Fibroblast of upper back skin (primary cell): ENCODE data around the gene TNFRSF21.
"Not testable (repeated sequence)": the region's sequence is repeated elsewhere in the genome, so short reads cannot be mapped to it uniquely, and the experiment has no call there.

Experiments used
- DNase-seq: peaks from one replicate; pipeline ENCODE4 v3.0.0-alpha.2; 2013

Gene TNFRSF21

DNA sequence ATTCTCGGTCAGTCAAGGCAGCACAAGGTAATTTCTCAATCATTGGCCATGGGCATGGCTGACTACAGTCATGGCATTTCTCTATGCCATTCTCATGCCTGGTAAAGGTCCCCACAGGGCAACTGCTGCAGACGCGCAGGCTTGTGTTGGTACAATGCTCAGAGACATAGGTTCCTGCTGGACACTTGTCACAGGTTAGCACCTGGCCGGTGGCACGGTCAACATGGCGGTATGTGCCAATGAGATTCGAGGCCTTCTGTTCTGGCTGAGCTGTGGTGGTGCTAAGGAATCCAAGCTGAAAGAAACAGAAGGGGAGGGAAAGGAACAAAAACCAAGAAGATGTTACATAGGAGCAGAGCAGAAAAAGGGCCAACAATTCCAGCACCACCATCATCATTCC is 23.4 kb downstream of the TNFRSF21 start:
- DNase-seq, result no peak

- no peak for DNase-seq
Measured at GRCh38 chr6:47283993-47284392, 25.7 kb downstream of the TNFRSF21 start.

- peak; percentile 35 for DNase-seq
Measured at GRCh38 chr6:47278545-47278944, 31.2 kb downstream of the TNFRSF21 start.

GRCh38 chr6:47277702-47278101 is 32.0 kb downstream of the TNFRSF21 start:
- no peak for DNase-seq

DNA sequence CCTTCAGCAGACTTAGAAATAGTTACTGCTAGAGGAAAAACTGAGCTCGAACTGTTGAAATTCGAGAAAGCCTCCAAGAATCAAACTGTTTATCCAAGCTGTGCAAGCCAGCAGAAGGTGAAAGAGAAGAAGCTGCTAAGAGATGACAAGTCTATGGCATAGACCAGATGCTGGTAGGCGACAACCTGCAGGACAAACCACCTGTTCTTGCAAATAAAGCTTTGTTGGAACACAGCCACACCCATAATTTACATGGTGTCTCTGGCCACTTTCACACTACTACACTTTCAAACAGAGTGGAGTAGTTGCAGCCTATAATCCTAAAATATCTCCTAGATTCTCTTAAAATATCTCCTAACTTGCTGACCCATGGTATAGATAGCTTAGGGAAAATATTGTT is 33.3 kb downstream of the TNFRSF21 start:
- no peak for DNase-seq

DNA sequence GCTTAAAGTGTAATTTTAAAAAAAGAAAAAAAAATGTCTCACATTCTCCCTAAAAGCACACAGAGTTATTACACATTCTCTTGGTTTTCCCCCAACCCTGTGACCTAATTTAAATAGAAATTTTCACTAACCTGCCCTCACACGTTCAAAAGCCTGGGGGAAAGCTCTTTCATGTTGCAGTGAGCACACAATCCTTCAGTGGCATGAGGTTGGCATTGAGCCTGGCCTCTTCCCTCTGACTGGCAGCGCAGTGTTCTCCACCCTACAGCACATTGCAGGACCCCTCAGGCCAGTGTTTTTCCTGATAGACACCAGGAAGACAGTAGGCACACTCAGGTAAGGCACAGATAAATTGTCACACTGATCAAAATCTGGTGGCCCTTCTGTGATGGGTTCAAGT is 34.1 kb downstream of the TNFRSF21 start:
- no peak for DNase-seq

GRCh38 chr6:47275132-47275531 is 34.6 kb downstream of the TNFRSF21 start:
- DNase-seq, result not testable (repeated sequence)

DNA sequence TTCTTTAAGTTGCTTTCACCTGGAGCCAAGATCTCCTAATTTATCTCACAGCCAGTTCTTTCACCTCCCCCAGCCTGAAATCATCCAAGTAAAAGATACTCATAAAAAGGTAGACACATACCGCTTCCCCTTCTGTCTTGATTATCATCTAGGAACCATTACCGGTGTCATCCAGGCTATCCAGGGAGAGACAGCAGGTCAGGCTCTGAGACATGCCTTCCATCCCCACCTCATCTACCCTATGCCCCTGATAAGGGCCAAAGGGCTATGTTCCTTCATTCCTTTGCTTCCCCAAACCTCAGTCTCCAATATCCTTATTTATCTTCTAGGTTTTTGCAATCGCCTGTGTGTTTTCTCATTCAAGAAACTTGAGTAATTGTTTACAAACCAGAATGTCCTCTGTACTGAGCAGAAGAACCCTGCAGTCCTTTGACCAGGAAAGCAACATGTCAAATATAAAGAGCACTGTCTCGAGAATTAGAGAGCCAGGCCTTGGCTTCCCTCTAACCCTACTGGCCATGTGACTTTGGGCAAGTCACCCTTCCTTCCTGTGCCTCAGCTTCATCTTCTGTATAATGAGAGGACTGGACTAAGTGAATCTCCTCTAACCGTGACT is 41.0 kb downstream of the TNFRSF21 start:
- no peak for DNase-seq

DNA sequence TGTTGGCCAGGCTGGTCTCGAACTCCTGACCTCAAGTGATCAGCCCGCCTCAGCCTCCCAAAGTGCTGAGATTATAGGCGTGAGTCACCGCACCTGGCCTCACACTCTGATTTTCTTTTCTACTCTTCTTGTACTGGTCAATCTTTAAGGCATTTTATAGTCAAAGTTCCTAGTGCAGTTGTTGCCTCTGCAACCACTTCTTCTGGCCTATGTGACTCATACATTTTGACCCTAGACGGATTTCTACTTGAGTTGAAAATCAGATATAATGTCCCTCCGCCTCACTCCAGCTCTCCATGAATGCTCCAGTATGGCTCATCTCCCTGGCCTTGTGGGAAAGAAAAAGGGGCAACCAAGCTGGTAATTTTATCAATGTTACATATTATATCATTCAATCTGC is 42.4 kb downstream of the TNFRSF21 start:
- DNase-seq, result no peak

GRCh38 chr6:47265971-47266370 is 43.7 kb downstream of the TNFRSF21 start:
- no peak for DNase-seq

DNA sequence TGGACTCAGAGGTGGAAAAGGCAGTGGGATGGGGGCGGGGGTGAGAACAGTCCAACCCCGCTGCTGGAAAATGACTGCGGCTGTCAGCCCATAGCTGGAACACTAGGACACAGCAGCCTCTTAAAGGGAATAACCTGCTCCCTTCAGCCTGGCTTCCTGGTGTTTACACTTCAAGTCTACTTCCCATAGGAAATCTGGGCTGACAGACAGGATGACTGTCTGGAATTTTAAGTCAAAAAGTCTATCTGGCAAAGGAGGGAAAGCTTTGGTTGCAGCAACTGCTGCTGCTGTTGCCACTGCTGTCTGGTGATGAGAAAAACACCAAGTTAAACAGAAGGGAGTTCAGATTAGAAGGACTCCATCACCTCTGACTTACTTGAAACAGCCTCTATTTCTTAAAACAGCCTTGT is 44.9 kb downstream of the TNFRSF21 start:
- no peak for DNase-seq

GRCh38 chr6:47263268-47263667 is 46.4 kb downstream of the TNFRSF21 start:
- no peak for DNase-seq

DNA sequence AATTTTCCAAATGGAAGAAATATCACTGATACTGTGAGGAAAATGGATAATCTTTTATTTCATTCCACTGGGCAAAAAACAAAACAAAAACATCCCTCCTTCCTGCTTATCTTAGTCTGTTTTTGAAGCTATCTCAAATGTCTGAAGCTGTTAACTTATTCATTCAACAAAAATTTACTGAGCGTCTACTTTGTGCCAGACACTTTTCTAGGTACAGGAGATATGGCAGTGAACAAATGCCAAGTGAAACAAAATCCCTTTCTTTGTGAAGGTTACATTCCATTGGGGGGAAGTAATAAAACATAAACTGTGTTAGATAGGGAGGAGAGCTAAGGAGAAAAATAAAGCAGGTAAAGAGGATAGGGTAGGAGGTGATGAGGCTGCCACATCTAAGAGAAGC is 47.5 kb downstream of the TNFRSF21 start:
- DNase-seq, result no peak

- DNase-seq, result no peak
Measured at GRCh38 chr6:47261191-47261590, 48.5 kb downstream of the TNFRSF21 start.

DNA sequence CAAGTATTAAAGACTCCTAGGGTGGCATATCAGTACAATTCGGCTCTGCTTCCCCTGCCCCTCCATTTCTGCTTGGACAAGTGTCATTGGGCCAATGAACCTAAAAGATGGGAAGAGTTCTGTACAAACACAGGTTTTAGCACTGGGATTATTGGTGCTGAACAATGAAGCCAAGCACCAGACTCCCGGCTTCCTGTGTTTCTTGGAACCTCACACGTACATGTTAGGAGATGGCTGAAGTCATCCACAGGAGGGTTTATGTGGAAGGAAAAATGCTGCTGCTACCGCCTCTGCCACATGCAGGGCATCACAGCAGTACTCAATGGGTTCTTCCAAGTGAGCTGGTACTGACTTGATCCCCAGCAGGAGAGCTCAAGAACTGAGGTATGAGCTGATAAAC is 49.7 kb downstream of the TNFRSF21 start:
- no peak for DNase-seq

GRCh38 chr6:47258724-47259347 is 50.9 kb downstream of the TNFRSF21 start:
- no peak for DNase-seq

- no peak for DNase-seq
Measured at GRCh38 chr6:47256981-47257730, 52.5 kb downstream of the TNFRSF21 start.

- DNase-seq, result no peak
Measured at GRCh38 chr6:47256361-47256760, 53.3 kb downstream of the TNFRSF21 start.

GRCh38 chr6:47254906-47255305 is 54.8 kb downstream of the TNFRSF21 start:
- no peak for DNase-seq

DNA sequence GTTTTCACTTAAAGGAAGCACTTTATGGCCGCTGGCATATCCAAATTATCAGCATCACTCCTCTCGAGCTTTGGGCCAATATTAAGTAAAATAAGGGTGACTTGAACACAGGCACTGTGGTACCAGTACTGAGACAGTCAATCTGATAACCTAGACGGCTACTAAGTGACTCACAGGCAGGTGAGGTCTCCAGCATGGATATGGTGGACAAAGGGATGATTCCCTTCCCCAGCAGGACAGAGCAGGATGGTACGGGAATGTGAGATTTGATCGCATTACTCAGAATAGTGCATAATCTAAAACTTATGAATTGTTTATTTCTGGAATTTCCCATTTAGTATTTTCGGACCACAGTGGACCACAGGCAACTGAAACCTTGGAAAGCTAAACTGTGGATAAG is 55.7 kb downstream of the TNFRSF21 start:
- DNase-seq, result no peak

DNA sequence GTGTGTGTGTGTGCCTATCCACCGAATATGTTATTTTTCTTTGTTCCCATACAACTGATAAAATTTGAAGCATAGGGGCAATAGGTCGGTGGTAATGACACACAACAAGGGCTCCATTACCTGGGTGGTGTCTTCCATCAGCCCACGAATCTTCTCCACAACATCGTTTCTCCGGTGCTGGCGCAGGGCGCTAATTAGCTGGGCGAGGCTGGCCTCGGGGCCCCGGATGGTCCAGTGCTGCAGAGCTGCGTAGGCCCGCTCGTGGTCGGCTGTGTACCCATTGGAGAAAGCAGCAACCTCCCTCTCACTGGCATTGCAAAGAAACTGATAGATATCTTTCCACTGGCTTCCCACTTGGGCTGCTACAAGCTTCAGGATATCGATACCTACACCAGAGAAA is 56.6 kb downstream of the TNFRSF21 start:
- DNase-seq, result no peak

- no peak for DNase-seq
Measured at GRCh38 chr6:47252633-47253032, 57.1 kb downstream of the TNFRSF21 start.

DNA sequence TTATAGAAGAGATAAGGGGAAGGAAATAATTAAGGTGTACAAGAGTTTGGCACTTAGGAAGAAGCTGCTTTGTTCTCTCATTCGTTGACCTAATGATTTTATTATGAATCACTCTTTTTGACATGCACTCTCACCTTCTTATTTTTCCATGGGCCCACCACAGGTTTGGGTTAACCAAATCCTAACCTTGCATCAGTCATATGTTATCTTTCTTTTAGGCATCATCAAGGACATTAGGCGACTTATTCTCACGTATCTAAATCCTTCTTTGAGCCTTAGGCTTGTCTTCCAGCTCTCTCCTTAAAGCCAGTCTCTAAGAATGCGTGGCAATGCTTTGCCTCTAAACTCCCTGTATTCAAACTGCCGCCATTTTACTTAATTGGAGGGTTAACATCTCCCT is 58.3 kb downstream of the TNFRSF21 start:
- no peak for DNase-seq

DNA sequence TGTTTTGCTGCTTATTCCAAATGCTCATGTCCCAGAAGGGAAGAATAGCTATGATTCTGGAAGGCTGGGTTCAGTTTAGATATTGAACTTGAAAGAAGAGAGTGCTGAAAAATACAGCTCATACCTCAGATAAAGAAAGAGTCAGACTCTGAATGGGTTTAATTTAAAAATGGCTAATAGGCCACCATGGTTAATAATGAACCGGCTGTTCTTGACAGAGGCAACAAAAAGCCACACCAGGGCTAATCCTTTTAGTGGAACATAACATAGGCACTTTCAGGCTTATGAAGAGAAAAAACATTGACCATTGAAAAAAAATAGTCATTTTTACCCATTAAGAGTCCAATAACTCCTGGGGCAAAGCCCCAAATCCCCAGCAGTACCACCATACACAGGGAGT is 59.4 kb downstream of the TNFRSF21 start:
- no peak for DNase-seq
